Thyroid gland (tissue), 4 donors: Measurements from ENCODE around the gene ARHGEF6.
"Not testable (repeated sequence)": the region's sequence is repeated elsewhere in the genome, so short reads cannot be mapped to it uniquely, and the experiment has no call there.

Experiments
- POLR2A ChIP-seq, 2 donors: fragments of 450-650 bp; IDR thresholded peaks; one replicate each; pipeline ENCODE4 v1.6.1; 2017; ENCODE audit warnings: antibody characterized with exemption in 2 of 2, mild to moderate bottlenecking in 2 of 2, moderate library complexity in 1 of 2
- TF ChIP-seq, protein P1 (sequence below), 6 experiments: fragments of 200-600 bp in 3 of 6; fragments of 450-650 bp in 3 of 6; sonication (generic) in 3 of 6; IDR thresholded peaks; one replicate each; pipeline ENCODE4 v1.5.1; 2016 to 2019; ENCODE audit warnings: antibody characterized with exemption in 6 of 6, mild to moderate bottlenecking in 2 of 6, inconsistent platforms in 1 of 6, moderate library complexity in 1 of 6

DNA sequence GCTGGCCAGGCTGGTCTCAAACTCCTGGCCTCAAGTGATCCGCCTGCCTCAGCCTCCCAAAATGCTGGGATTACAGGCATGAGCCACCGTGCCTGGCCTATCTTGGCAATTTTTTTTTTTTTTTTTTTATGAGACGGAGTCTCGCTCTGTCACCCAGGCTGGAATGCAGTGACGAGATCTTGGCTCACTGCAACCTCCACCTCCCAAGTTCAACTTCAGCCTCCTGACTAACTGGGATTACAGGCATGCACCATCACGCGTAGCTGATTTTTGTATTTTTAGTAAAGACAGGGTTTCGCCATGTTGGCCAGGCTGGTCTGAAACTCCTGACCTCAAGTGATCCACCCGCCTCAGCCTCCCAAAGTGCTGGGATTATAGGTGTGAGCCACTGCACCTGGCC lies 39.0 kb upstream of the ARHGEF6 start:
- not testable (repeated sequence) for TF ChIP-seq POLR2A (IDR thresholded peaks at IDR 0.05)
- TF ChIP-seq, protein P1, sequence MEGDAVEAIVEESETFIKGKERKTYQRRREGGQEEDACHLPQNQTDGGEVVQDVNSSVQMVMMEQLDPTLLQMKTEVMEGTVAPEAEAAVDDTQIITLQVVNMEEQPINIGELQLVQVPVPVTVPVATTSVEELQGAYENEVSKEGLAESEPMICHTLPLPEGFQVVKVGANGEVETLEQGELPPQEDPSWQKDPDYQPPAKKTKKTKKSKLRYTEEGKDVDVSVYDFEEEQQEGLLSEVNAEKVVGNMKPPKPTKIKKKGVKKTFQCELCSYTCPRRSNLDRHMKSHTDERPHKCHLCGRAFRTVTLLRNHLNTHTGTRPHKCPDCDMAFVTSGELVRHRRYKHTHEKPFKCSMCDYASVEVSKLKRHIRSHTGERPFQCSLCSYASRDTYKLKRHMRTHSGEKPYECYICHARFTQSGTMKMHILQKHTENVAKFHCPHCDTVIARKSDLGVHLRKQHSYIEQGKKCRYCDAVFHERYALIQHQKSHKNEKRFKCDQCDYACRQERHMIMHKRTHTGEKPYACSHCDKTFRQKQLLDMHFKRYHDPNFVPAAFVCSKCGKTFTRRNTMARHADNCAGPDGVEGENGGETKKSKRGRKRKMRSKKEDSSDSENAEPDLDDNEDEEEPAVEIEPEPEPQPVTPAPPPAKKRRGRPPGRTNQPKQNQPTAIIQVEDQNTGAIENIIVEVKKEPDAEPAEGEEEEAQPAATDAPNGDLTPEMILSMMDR (IDR thresholded peaks at IDR 0.05): not testable (repeated sequence)
